SK-N-SH (cell line): ENCODE results near the gene EVA1A.

Source experiments
- EP300 ChIP-seq, 2 experiments: IDR thresholded peaks; 2 replicates each; pipeline versions ENCODE4 v1.4.0 to v1.6.1; 2012; ENCODE audit warnings: borderline replicate concordance in 1 of 2, low read depth in 1 of 2, low read length in 1 of 2
- GABPA ChIP-seq: IDR thresholded peaks from 2 replicates; pipeline ENCODE4 v1.4.0; 2012; ENCODE audit warnings: low read depth, mild to moderate bottlenecking
- JUND ChIP-seq: IDR thresholded peaks from 2 replicates; pipeline ENCODE4 v1.4.0; 2012
- POLR2AphosphoS5 ChIP-seq: IDR thresholded peaks from 2 replicates; pipeline ENCODE4 v1.6.1; 2012; ENCODE audit warnings: low read depth, low read length
- REST ChIP-seq: IDR thresholded peaks from 2 replicates; pipeline ENCODE4 v1.6.1; 2012; ENCODE audit warnings: mild to moderate bottlenecking, low read depth, low read length, moderate library complexity
- SMC3 ChIP-seq: IDR thresholded peaks from 2 replicates; pipeline ENCODE4 v1.6.1; 2012; ENCODE audit warnings: low read depth, low read length, improper control_type of control experiment
- TAF1 ChIP-seq: IDR thresholded peaks from 2 replicates; pipeline ENCODE4 v1.6.1; 2012; ENCODE audit warnings: low read depth, mild to moderate bottlenecking, low read length, moderate library complexity, borderline replicate concordance
- USF2 ChIP-seq: fragments of 150-350 bp; IDR thresholded peaks from 2 replicates; pipeline ENCODE4 v1.6.1; 2017; ENCODE audit warnings: antibody characterized with exemption, low read length, low read depth, borderline replicate concordance
- TF ChIP-seq, protein P1 (sequence below): fragments of 200-600 bp; sonication (generic); IDR thresholded peaks from 2 replicates; pipeline ENCODE4 v1.6.1; 2017; ENCODE audit warnings: antibody characterized with exemption, mild to moderate bottlenecking, moderate library complexity
- TF ChIP-seq, protein P2 (sequence below): IDR thresholded peaks from 2 replicates; pipeline ENCODE4 v1.4.0; 2012; ENCODE audit warnings: low read depth

DNA sequence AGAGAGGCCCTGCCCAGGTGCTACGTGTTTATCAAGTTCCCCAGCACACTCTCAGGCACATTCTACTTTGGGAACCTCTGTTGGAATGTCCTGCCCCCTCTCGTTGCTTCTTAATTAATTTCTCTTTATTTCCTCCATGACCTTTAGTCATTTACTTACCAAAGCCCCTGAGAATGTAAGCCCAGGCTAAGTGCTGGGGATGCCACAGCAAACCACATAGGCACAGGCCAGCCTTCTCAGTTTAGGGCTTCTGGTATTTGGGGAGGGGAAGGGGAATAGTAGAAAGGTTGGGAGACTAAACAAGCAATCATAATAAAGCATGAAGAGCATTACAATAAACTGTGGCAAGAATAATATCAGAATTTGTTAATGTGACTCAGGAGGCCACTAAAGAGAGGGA, 85.7 kb downstream of the EVA1A start:
- TF ChIP-seq GABPA, result no peak
- no peak for TF ChIP-seq TAF1
- TF ChIP-seq, protein P1, sequence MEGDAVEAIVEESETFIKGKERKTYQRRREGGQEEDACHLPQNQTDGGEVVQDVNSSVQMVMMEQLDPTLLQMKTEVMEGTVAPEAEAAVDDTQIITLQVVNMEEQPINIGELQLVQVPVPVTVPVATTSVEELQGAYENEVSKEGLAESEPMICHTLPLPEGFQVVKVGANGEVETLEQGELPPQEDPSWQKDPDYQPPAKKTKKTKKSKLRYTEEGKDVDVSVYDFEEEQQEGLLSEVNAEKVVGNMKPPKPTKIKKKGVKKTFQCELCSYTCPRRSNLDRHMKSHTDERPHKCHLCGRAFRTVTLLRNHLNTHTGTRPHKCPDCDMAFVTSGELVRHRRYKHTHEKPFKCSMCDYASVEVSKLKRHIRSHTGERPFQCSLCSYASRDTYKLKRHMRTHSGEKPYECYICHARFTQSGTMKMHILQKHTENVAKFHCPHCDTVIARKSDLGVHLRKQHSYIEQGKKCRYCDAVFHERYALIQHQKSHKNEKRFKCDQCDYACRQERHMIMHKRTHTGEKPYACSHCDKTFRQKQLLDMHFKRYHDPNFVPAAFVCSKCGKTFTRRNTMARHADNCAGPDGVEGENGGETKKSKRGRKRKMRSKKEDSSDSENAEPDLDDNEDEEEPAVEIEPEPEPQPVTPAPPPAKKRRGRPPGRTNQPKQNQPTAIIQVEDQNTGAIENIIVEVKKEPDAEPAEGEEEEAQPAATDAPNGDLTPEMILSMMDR, result no peak
- TF ChIP-seq USF2, result no peak
- TF ChIP-seq, protein P2, sequence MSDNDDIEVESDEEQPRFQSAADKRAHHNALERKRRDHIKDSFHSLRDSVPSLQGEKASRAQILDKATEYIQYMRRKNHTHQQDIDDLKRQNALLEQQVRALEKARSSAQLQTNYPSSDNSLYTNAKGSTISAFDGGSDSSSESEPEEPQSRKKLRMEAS, result no peak
- no peak for TF ChIP-seq JUND
- TF ChIP-seq SMC3, result no peak
- no peak for TF ChIP-seq REST
- TF ChIP-seq EP300 (IDR thresholded peaks at IDR 0.05; ENCODE audit: borderline replicate concordance in 1 of 2, low read depth in 1 of 2, low read length in 1 of 2), result no peak
- TF ChIP-seq POLR2AphosphoS5, result no peak
